ENCODE measurements around the gene GCNA. TPM values are rescaled to one million over a fixed set of nuclear protein-coding genes. Genes with fewer than 3 reads are reported as not detected.
"Not testable (repeated sequence)": the region's sequence is repeated elsewhere in the genome, so short reads cannot be mapped to it uniquely, and the experiment has no call there.

GCNA gene
- total RNA-seq, 2 experiments from 2014 or later: 2.7 to 3.5 TPM

GRCh38 chrX:71660562-71661416, 82.6 kb downstream of the GCNA start:
- POLR2A ChIA-PET: no interaction called here
- CTCF ChIA-PET: no interaction called here

GRCh38 chrX:71661919-71662318, 83.7 kb downstream of the GCNA start:
- ChIA-PET POLR2A (no interaction called here), CTCF (no interaction called here)

GRCh38 chrX:71662654-71663053, 84.4 kb downstream of the GCNA start:
- CTCF ChIA-PET, POLR2A ChIA-PET: not testable (repeated sequence)

Other genes starting within 250 kb of the GCNA start
- gene TAF1, start 212.1 kb upstream of the GCNA start, total RNA-seq: 10 to 100 TPM; 30.6 to 31.5 TPM
- 100 to 1,000 TPM; 280 to 282 TPM for gene OGT, start 45.3 kb upstream of the GCNA start, total RNA-seq
- 10 to 100 TPM; 60.3 to 63.0 TPM for gene CXCR3, start 40.1 kb downstream of the GCNA start, total RNA-seq
- gene CXorf49, start 139.8 kb downstream of the GCNA start, total RNA-seq: not detected
- gene CXorf49B, start 184.9 kb downstream of the GCNA start, total RNA-seq: not detected